H1 (cell line): ENCODE data around the gene ABHD12B. TPM values are rescaled to one million over a fixed set of nuclear protein-coding genes. Genes with fewer than 3 reads are reported as not detected.

Experiments used
- ATF2 ChIP-seq: IDR thresholded peaks from 2 replicates; pipeline ENCODE4 v1.6.1; 2012; ENCODE audit warnings: low read length, inconsistent platforms
- CBX5 ChIP-seq: fragments of 300-800, 300-1000 bp; sonication (generic); IDR thresholded peaks from 2 replicates; pipeline ENCODE4 v1.7.1; 2016; ENCODE audit warnings: antibody characterized with exemption, low read length, low read depth
- CHD2 ChIP-seq: IDR thresholded peaks from 2 replicates; pipeline ENCODE4 v1.6.1; 2012; ENCODE audit warnings: low read length, improper control_type of control experiment
- CHD7 ChIP-seq: fragments of 300-600 bp; sonication (generic); IDR thresholded peaks from 2 replicates; pipeline ENCODE4 v1.7.1; 2012; ENCODE audit warnings: low read length, moderate library complexity, mild to moderate bottlenecking, inconsistent platforms; ENCODE audit not compliant: insufficient replicate concordance
- KDM4A ChIP-seq: IDR thresholded peaks from one replicate; pipeline ENCODE4 v1.7.1; 2012; ENCODE audit warnings: low read depth, mild to moderate bottlenecking, moderate library complexity, low read length, inconsistent platforms; ENCODE audit not compliant: severe bottlenecking
- MAFK ChIP-seq: IDR thresholded peaks from 2 replicates; pipeline ENCODE4 v1.6.1; 2012; ENCODE audit warnings: low read depth, mild to moderate bottlenecking, improper control_type of control experiment, low read length
- PHF8 ChIP-seq: fragments of 200-600 bp; sonication (generic); conservative IDR thresholded peaks from 2 replicates; pipeline ENCODE4 v1.7.1; 2012; ENCODE audit warnings: low read depth, mild to moderate bottlenecking, inconsistent platforms, low read length, moderate library complexity
- SP4 ChIP-seq: IDR thresholded peaks from 2 replicates; pipeline ENCODE4 v1.6.1; 2012; ENCODE audit warnings: low read length, inconsistent platforms
- USF2 ChIP-seq: IDR thresholded peaks from 2 replicates; pipeline ENCODE4 v1.6.1; 2011; ENCODE audit warnings: low read length, improper control_type of control experiment
- polyA plus RNA-seq, 7 experiments: library from polyadenylated mRNA; depleted of rRNA in 3 of 7; stranded (reverse) in 5 of 7; unstranded in 2 of 7; fragments of >200 nt in 5 of 7; fragments of 200-250 nt in 2 of 7; gene quantifications; 1 replicate in 5 of 7; 2 replicates in 1 of 7; 4 replicates in 1 of 7; pipeline versions ENCODE4 v1.2.1 to v1.2.3, GENCODE V29; 2011 to 2013; ENCODE audit warnings: missing spikeins in 2 of 7, mixed read lengths in 2 of 7
- total RNA-seq: library from RNA; stranded (reverse); fragmentation: NEBNext Ultra II Directional; extraction: Animal tissue kit (Norgen Biotek cat#: 25700); gene quantifications from 2 replicates; pipeline ENCODE4 v1.2.1, GENCODE V29; 2021

The ABHD12B gene
- total and polyA plus RNA-seq, 2 of the 8 experiments (the other 6 are each of a cell fraction or from before 2014, with no cell fraction given) = 4.0 to 102 TPM

GRCh38 chr14:50856660-50857059 lies 15.2 kb upstream of the ABHD12B start (continued):
- TF ChIP-seq CHD7 (no peak), USF2 (no peak), CHD2 (no peak), KDM4A (no peak), ATF2 (no peak), CBX5 (no peak), SP4 (no peak), MAFK (no peak), PHF8 (no peak)
